HG02798 (cell line): Measurements from ENCODE around the gene PGAP2.

Experiments used
- ATAC-seq: cut with Tn5 transposase; IDR thresholded peaks from one replicate; pipeline ENCODE4 v1.9.1; 2021; ENCODE audit warnings: mild to moderate bottlenecking; ENCODE audit not compliant: unreplicated experiment, poor library complexity

Gene PGAP2

GRCh38 chr11:3830088-3830487 is 21.7 kb downstream of the PGAP2 start:
- no peak for ATAC-seq

GRCh38 chr11:3830730-3831129 is 22.4 kb downstream of the PGAP2 start:
- no peak for ATAC-seq

DNA sequence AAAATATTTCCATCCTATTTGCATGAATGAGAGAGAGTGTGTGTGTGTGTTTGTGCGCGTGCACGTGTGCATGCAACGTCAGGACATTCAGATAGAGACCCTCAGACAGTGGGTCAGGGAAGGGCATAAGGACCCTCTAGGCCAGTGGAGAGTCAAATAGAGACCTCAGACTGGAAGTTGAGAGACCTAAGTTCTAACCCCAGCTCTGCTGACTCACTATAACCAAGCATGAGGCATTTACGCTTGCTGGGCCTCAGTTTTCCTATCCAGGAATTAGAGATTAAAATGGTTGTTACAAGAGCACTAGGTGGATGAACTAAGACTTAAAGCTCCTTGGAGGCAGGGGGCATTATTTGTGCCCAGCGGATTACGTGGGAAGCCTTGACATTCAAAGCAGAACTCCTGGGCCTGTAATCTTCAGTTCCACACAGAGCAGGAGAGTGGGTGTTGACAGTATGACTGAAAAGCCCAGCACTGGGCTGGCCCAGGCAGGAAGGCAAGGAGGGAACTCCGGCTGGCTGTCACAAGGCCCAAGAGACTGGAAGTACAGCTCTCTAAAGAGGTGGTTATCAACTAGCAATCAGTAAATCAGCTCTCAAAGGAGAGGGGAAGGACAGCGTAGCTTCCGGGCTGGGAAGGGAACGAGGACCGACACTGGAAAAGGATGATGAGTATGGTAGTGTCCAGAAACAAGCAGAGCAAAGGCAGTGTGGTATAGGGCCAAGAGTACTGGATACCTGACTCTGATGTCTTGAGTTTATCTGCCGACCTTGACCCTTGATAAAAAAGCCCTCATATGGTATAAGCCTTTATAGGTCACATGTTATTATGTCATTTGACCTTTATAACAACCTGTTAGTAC is 23.2 kb downstream of the PGAP2 start:
- no peak for ATAC-seq

- no peak for ATAC-seq
Measured at GRCh38 chr11:3832816-3833215, 24.5 kb downstream of the PGAP2 start.

GRCh38 chr11:3833449-3833848 is 25.1 kb downstream of the PGAP2 start:
- ATAC-seq, result no peak

DNA sequence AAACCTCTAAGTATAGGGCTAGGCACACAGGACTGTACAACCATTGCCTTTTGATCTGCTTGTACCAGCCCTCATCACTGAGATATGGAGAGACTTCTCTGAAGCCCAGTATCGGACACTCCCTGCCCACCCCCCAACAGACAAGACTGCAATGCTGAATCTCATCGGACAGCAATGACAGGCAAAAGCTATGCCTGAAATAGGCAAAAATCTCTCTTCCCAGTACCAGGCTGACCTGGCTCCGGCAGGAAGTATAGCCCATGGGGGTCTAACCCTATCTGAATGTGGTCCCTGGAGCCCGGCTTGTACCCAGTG is 25.9 kb downstream of the PGAP2 start:
- ATAC-seq, result no peak

DNA sequence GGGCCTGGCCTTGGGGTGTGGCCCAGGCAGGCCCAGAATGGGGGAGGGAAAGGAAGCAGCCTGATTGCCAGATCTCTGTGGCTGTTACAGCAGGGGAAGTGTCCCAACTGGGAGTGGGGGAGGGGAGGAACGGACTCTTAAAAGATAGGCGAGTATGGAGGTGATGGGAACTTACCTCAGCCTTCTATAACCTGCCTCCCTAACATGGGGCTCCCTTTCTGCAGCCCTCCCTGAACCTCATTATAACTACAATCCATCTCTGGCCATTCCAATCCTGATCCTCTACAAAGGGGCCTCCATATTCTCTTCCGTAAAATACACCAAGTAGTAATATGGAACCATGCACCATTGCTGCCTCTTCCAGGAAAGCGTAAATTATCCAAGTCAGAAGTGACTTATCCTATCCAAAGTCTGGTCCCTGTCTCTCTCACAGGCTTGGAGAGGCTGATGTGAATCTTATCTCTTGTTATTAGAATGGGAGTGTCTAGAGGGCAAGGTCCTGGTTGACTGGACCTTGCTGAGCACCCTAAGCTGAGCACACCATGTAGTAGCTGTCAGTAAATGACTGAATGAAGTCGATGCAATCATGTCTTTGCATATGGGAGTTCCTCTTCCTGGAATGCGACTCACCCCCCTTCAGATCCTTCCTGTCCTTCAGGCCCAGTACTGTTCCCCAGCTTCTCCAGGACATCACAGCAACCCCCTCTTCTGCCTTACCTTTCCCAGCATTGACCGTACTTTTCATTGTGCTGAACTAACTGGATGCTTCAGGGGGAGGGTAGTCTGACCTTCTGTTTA is 26.5 kb downstream of the PGAP2 start:
- ATAC-seq, result no peak

DNA sequence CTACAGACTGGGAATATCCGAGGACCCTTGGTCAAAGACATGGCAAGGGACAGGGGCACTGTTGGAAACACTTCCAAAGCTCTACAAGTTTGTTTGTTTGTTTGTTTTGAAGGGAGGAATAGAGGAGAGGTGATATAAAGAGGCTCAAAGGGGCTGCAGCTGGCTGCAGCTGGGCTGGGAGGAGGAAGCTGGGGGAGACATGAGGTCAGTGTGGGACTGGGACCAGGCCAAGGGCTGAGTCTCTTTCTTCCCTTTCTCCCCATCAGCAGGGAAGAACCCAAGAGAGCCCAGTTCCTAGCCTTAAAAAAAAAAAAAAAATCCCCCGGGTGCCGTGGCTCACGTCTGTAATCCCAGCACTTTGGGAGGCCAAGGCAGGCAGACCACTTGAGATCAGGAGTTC is 27.4 kb downstream of the PGAP2 start:
- ATAC-seq, result no peak

DNA sequence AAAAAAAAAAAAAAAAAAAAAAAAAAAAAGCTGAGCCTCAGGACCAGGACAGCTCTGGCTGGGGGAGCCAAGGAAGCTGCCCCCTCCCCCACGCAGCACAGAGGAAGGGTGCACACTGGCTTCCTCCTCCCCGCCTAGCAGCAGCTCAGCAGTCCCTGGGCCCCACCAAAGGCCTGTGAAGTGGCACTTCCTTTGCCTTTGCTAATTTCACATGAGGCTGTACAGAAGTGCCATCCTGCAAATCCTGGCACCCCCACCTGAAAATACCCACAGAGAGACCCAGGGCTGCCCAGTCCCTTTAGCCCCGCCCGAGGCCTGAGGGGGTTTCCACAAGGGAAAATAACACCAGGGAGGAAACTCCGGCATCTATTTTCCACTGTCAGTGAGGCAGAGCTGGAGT is 28.5 kb downstream of the PGAP2 start:
- no peak for ATAC-seq

DNA sequence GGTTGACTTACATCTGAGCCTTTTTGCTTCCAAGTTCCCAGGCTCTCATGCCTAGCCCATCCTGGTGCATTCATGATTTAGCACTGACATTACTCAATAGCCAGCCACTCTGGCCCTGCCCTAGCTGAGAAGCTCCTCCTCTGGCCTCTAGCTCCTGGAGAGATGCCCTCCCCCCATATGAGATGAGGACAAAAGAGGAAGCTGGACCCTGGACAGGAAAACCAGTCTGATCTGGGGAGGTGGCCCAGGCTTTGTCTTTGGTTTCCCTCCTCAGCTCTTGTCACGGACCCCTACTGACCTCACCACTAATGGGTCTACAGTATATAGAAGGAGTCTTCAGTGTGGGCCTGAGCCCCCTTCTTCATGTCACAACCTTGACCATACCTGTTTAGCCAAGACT is 29.4 kb downstream of the PGAP2 start:
- ATAC-seq, result no peak

DNA sequence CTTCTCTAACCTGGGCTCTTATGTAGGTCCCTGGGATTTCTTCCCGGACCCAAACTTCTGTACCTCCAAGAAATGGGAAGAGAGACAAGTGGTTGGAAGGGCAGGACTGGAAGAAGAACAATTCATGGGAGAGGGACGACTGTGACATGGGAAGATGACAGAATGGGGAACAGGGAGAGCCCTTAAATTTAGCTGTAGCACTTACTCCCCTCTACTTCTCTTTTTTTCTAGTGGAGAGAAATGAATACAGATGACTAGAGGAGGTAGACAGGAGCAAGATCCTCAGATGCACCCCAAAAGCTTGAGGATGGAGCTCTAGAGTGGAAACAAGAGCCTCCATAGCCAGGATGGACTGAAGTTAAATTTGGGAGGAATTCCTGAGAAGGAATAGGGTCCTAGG is 30.1 kb downstream of the PGAP2 start:
- ATAC-seq, result no peak

GRCh38 chr11:3840004-3840869 is 31.9 kb downstream of the PGAP2 start:
- no peak for ATAC-seq

DNA sequence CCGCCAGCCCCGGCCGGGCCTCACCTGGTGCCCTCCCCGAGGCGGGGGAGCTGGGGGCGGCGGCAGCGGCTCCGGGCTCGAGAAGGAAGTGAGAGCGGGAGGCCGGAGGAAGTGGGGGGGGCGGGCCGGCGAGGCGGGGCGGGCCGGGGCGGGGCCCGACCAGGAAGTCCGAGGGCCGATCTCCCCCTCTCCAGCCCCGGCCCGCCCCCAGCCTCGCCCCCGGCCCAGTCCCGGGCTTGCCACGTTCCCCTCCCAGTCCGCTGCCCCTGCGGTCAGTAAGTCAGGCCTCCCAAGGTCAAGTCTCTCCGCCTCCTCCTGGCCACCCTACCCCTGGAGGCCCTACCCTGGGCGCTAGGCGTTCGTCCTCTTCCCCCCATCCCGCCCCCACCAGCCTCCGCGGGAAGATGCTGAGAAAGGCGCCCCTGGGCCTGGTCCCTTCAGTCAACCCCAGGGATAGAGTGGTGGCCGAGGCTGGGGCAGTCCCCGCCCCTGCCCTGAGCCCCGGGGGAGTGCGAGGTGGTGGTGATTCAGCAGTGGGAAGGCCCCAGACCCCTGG is 32.6 kb downstream of the PGAP2 start, which contains the start of gene RHOG:
Gene RHOG, minus strand, starts transcription at position 90 of the 556 bp plus-strand sequence. CDS start 12,821 bp downstream, outside the sequence.
- ATAC-seq, result peak; percentile 49

GRCh38 chr11:3841426-3842350 is 33.3 kb downstream of the PGAP2 start:
- peak; percentile 66 for ATAC-seq

- no peak for ATAC-seq
Measured at GRCh38 chr11:3843326-3843725, 35.0 kb downstream of the PGAP2 start.

DNA sequence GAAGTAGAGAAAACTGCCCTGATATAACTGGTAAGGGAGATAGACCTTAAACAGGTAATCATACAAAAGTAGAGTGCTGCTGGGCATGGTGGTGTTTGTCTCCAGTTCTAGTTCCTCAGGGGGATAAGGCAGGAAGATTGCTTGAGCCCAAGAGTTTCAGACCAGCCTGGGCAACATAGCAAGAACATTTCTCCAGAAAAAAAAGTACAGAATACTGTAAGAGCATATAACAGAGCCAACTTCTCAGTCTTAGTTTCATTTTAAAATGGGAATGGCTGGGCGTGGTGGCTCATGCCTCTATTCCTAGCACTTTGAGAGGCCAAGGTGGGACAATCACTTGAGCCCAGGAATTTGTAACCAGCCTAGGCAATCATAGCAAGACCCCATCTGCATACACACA is 36.9 kb downstream of the PGAP2 start:
- no peak for ATAC-seq

- ATAC-seq, result no peak
Measured at GRCh38 chr11:3845670-3846069, 37.3 kb downstream of the PGAP2 start.

GRCh38 chr11:3849297-3849874 is 41.0 kb downstream of the PGAP2 start:
- peak; percentile 55 for ATAC-seq

DNA sequence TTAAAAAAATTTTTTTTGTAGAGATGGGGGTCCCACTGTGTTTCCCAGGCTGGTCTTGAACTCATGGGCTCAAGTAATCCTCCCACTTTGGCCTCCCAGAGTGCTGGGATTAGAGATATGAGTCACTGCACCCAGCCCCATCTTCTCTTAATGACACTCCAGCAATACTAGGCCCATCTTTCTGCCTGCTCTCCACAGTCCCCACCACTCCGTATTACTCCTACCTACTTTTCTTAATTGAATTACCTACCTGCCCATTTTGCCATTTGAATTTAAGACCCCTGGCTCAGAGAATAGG is 45.1 kb downstream of the PGAP2 start:
- ATAC-seq, result no peak
